ENCODE results near the gene COL4A2.

GRCh38 chr13:110425444-110425780 lies 118.3 kb downstream of the COL4A2 start:
- TF ChIP-seq EZH2 (IDR thresholded peaks at IDR 0.05; ENCODE audit: insufficient read depth, low read length) = no peak
- TF ChIP-seq, protein P1, sequence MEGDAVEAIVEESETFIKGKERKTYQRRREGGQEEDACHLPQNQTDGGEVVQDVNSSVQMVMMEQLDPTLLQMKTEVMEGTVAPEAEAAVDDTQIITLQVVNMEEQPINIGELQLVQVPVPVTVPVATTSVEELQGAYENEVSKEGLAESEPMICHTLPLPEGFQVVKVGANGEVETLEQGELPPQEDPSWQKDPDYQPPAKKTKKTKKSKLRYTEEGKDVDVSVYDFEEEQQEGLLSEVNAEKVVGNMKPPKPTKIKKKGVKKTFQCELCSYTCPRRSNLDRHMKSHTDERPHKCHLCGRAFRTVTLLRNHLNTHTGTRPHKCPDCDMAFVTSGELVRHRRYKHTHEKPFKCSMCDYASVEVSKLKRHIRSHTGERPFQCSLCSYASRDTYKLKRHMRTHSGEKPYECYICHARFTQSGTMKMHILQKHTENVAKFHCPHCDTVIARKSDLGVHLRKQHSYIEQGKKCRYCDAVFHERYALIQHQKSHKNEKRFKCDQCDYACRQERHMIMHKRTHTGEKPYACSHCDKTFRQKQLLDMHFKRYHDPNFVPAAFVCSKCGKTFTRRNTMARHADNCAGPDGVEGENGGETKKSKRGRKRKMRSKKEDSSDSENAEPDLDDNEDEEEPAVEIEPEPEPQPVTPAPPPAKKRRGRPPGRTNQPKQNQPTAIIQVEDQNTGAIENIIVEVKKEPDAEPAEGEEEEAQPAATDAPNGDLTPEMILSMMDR (IDR thresholded peaks at IDR 0.05; ENCODE audit: insufficient read depth, low read depth, low read length) = no peak

Data from astrocyte (in vitro differentiated cells and primary cell).